Measurements from ENCODE around the gene TLE3. TPM values are rescaled to one million over a fixed set of nuclear protein-coding genes. Genes with fewer than 3 reads are reported as not detected.

Gene TLE3
- total RNA-seq, 1 donor from 2014 or later, result 17.8 TPM

DNA sequence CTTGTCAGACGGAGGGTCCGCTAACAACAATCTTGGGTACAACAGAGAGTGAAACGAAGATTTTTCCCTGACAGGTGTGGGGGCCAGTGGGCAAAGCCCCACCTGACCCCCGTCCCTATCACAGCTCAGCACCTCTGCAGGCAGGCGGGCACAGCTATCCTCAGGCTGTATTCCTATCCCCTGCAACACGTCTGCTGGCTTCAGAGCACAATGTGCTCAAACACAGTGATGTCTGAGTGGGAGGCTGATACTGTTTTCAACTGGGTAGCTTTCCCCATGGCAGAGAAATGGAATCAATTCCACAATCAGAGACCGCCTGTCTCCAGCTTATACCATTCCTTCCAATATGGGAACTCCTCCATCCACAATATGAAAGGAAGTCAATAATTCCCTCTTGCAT is 28.0 kb downstream of the TLE3 start:
- DNase-seq, result no peak
- Histone ChIP-seq H3K27me3 (ENCODE audit: low read depth) (peaks cover 4% of the 10 kb centered on the region), H3K4me1 (peaks cover 35% of the 10 kb centered on the region), H3K36me3 (peaks cover 83% of the 10 kb centered on the region), H3K27ac (replicated peaks) (no peak overlapping the region), H3K9me3 (replicated peaks) (no peaks in the 10 kb centered on the region), H3K4me3 (no peak overlapping the region)
- intact Hi-C loops (cut with micrococcal nuclease), result no loop called here
- TF ChIP-seq, protein P1, sequence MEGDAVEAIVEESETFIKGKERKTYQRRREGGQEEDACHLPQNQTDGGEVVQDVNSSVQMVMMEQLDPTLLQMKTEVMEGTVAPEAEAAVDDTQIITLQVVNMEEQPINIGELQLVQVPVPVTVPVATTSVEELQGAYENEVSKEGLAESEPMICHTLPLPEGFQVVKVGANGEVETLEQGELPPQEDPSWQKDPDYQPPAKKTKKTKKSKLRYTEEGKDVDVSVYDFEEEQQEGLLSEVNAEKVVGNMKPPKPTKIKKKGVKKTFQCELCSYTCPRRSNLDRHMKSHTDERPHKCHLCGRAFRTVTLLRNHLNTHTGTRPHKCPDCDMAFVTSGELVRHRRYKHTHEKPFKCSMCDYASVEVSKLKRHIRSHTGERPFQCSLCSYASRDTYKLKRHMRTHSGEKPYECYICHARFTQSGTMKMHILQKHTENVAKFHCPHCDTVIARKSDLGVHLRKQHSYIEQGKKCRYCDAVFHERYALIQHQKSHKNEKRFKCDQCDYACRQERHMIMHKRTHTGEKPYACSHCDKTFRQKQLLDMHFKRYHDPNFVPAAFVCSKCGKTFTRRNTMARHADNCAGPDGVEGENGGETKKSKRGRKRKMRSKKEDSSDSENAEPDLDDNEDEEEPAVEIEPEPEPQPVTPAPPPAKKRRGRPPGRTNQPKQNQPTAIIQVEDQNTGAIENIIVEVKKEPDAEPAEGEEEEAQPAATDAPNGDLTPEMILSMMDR (IDR thresholded peaks at IDR 0.05; ENCODE audit: borderline replicate concordance), result no peak

DNA sequence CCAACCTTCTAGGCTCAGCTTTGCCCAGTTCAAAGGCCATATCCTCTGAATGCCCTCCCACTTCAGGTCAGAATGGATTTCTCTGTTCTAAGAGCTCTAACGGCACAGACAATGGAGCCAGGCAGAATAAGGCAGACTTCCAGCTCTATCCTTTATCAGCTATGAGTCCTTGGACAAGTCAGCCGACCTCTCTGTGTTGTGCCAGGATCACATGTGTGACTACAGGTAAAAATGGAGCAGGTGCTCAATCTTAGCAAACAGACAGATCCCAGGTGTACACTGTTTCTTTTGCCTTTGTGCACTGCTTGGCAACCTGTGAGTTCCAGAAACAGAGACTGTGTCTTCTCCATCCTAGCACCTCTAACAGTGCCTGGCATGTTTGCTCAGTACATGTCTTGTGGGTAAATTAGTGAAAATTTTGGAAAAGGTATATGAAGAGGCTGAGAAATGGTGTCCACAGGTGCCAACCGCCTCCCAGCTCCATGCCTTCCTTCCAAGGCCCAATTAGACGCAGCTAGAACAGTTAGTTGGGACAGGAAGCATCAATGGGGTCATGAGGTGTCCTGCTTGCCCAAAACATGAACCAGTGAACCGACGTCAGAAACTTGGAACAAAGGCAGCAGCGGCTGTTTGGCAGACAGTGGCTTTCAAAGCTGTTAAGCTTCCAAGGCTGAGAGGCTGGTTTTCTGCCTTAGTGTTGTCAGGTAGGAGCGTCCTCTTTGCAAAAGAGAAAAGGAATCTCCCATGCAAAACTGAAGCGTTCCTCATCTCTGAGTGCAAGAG is 28.7 kb downstream of the TLE3 start:
- H3K4me1 ChIP-seq, result peaks cover 42% of the 10 kb centered on the region
- H3K36me3 ChIP-seq, result peaks cover 81% of the 10 kb centered on the region
- intact Hi-C loops (cut with micrococcal nuclease), result no loop called here

DNA sequence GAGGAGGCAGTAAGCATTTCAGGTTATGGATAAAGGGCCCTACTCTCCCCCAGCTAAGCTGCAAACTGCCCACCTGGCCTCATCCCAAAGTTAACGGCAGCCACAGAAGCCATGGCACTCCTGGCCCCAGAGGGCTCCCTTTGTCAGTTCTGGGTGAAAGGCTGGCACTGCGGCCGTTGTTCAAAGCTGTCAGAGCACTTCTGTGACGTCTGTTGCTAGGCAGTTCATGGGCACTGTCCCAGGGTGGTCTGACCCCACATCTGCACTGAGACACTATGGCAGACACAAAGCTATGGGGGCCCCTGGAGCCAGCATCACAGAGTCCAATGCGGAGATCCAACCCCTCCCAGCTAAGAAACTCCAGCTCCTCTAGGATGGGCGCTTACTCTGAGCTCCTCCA is 30.0 kb downstream of the TLE3 start:
- TF ChIP-seq, protein P1 (IDR thresholded peaks at IDR 0.05; ENCODE audit: borderline replicate concordance), result no peak
- intact Hi-C loops (cut with micrococcal nuclease), result no loop called here
- no peak for DNase-seq
- H3K9me3 ChIP-seq (replicated peaks), result no peaks in the 10 kb centered on the region
- peaks cover 4% of the 10 kb centered on the region for H3K27me3 ChIP-seq (ENCODE audit: low read depth)
- H3K36me3 ChIP-seq, result peaks cover 71% of the 10 kb centered on the region
- H3K4me3 ChIP-seq, result no peak overlapping the region
- peaks cover 51% of the 10 kb centered on the region for H3K4me1 ChIP-seq
- no peak overlapping the region for H3K27ac ChIP-seq (replicated peaks)

More for the DNA sequence above, 28.7 kb downstream of the TLE3 start:
- H3K27me3 ChIP-seq (ENCODE audit: low read depth), result peaks cover 4% of the 10 kb centered on the region
- no peak overlapping the region for H3K4me3 ChIP-seq
- TF ChIP-seq, protein P1 (IDR thresholded peaks at IDR 0.05; ENCODE audit: borderline replicate concordance), result no peak
- H3K27ac ChIP-seq (replicated peaks), result no peak overlapping the region
- no peaks in the 10 kb centered on the region for H3K9me3 ChIP-seq (replicated peaks)
- DNase-seq, result no peak

DNA sequence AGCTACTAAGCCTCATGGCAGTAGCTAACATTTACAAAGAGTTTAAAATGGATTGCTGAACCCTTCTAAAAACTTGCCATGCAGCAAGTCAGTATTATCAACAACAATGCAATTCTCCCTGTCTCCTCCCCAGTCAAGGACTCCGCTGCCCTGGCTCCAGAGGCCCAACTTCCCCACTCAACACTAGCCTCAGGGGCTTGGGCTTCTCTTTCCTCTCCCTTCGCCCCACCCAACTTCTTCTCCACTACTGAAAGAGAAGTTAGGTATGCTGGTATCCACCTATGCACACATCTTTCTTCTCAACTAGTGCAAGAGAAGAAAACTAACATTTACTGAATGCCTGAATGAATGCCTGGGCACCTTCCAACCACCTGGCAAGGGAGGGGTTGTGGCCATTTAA is 30.7 kb downstream of the TLE3 start:
- no peaks in the 10 kb centered on the region for H3K27me3 ChIP-seq (ENCODE audit: low read depth)
- H3K4me1 ChIP-seq, result peaks cover 58% of the 10 kb centered on the region
- no peaks in the 10 kb centered on the region for H3K9me3 ChIP-seq (replicated peaks)
- intact Hi-C loops (cut with micrococcal nuclease), result no loop called here
- H3K4me3 ChIP-seq, result no peak overlapping the region
- no peak for DNase-seq
- H3K27ac ChIP-seq (replicated peaks), result no peak overlapping the region
- TF ChIP-seq, protein P1 (IDR thresholded peaks at IDR 0.05; ENCODE audit: borderline replicate concordance), result no peak
- peaks cover 64% of the 10 kb centered on the region for H3K36me3 ChIP-seq

DNA sequence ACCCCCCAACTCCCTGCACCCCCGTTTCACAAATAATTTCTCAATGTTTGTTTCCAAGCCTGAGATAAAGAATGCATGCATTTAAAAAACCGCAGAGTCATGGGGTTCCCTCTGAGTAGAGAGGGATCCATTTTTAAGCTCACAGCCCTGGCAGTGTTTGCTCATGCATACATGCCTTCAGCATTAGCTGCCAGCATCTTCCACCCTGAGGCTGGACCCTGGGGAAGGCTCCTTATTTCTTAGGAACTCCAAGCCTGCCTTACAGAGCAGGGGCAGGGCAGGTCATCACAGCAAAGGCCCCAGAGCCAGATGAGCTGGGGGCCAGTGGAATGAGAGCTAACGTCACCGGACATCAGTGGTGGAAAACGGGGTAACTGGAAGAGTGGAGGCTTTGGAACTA is 31.3 kb downstream of the TLE3 start:
- Histone ChIP-seq H3K27me3 (ENCODE audit: low read depth) (no peaks in the 10 kb centered on the region), H3K27ac (replicated peaks) (no peak overlapping the region), H3K4me1 (peaks cover 63% of the 10 kb centered on the region), H3K36me3 (peaks cover 59% of the 10 kb centered on the region), H3K9me3 (replicated peaks) (no peaks in the 10 kb centered on the region), H3K4me3 (no peak overlapping the region)
- intact Hi-C loops (cut with micrococcal nuclease), result no loop called here
- TF ChIP-seq, protein P1 (IDR thresholded peaks at IDR 0.05; ENCODE audit: borderline replicate concordance), result no peak
- no peak for DNase-seq
